Neuronal stem cell (in vitro differentiated cells): ENCODE data around the gene DHX34.

Source experiments
- DNase-seq: peaks from one replicate; pipeline ENCODE4 v3.0.0-alpha.2; 2013; ENCODE audit warnings: low spot score
- H2AFZ ChIP-seq: one replicate; pipeline ENCODE4 v1.6.1; 2013; ENCODE audit warnings: mild to moderate bottlenecking, low read length, inconsistent platforms
- H2AK5ac ChIP-seq: 2 replicates; pipeline ENCODE4 v1.6.1; 2013; ENCODE audit warnings: low read depth, mild to moderate bottlenecking, inconsistent platforms, low read length, moderate library complexity, mixed read lengths
- H2BK120ac ChIP-seq: 2 replicates; pipeline ENCODE4 v1.6.1; 2013; ENCODE audit warnings: low read depth, mild to moderate bottlenecking, inconsistent platforms, low read length, moderate library complexity, mixed read lengths
- H2BK12ac ChIP-seq: one replicate; pipeline ENCODE4 v1.6.1; 2013; ENCODE audit warnings: low read length, inconsistent platforms
- H2BK15ac ChIP-seq: 2 replicates; pipeline ENCODE4 v1.6.1; 2013; ENCODE audit warnings: mild to moderate bottlenecking, low read length, inconsistent platforms, mixed read lengths
- H2BK5ac ChIP-seq: one replicate; pipeline ENCODE4 v1.6.1; 2013; ENCODE audit warnings: inconsistent platforms, mild to moderate bottlenecking, low read length, moderate library complexity
- H3K14ac ChIP-seq: one replicate; pipeline ENCODE4 v1.6.1; 2013; ENCODE audit warnings: low read length, inconsistent platforms
- H3K18ac ChIP-seq: 2 replicates; pipeline ENCODE4 v1.6.1; 2013; ENCODE audit warnings: low read length, inconsistent platforms
- H3K23ac ChIP-seq: 2 replicates; pipeline ENCODE4 v1.6.1; 2013; ENCODE audit warnings: low read depth, mild to moderate bottlenecking, mixed read lengths, low read length, inconsistent platforms; ENCODE audit not compliant: poor library complexity
- H3K27ac ChIP-seq: replicated peaks from 3 replicates; pipeline ENCODE4 v1.5.1; 2013; ENCODE audit warnings: low read length, inconsistent platforms
- H3K27me3 ChIP-seq, 3 experiments: 2 replicates each; pipeline ENCODE4 v1.6.1; 2013; ENCODE audit warnings: low read length in 3 of 3, mild to moderate bottlenecking in 2 of 3, inconsistent platforms in 1 of 3, low read depth in 1 of 3, mixed read lengths in 1 of 3, moderate library complexity in 1 of 3; ENCODE audit not compliant: control insufficient read depth in 3 of 3, insufficient read depth in 3 of 3
- H3K36me3 ChIP-seq, 2 donors: replicated peaks in 1 of 2; 2 replicates each; pipeline ENCODE4 v1.6.1; 2013; ENCODE audit warnings: low read length in 2 of 2; ENCODE audit not compliant: control insufficient read depth in 2 of 2, insufficient read depth in 2 of 2
- H3K4ac ChIP-seq: 2 replicates; pipeline ENCODE4 v1.6.1; 2013; ENCODE audit warnings: inconsistent platforms, mild to moderate bottlenecking, low read length, moderate library complexity
- H3K4me1 ChIP-seq, 2 donors: 1 replicate in 1 of 2; 2 replicates in 1 of 2; pipeline ENCODE4 v1.6.1; 2013; ENCODE audit warnings: low read length in 2 of 2, low read depth in 1 of 2; ENCODE audit not compliant: control insufficient read depth in 2 of 2, insufficient read depth in 1 of 2
- H3K4me2 ChIP-seq: one replicate; pipeline ENCODE4 v1.6.1; 2013; ENCODE audit warnings: mild to moderate bottlenecking, low read length, inconsistent platforms; ENCODE audit not compliant: insufficient read depth, poor library complexity, severe bottlenecking
- H3K4me3 ChIP-seq, 2 donors: 2 replicates each; pipeline ENCODE4 v1.5.1; 2013; ENCODE audit warnings: low read length in 2 of 2, mild to moderate bottlenecking in 2 of 2, inconsistent platforms in 1 of 2, moderate library complexity in 1 of 2
- H3K79me1 ChIP-seq: one replicate; pipeline ENCODE4 v1.6.1; 2013; ENCODE audit warnings: low read depth, mild to moderate bottlenecking, inconsistent platforms, low read length, moderate library complexity
- H3K9ac ChIP-seq: one replicate; pipeline ENCODE4 v1.6.1; 2013; ENCODE audit warnings: mild to moderate bottlenecking, low read depth, low read length, inconsistent platforms; ENCODE audit not compliant: poor library complexity
- H3K9me3 ChIP-seq, 2 donors: replicated peaks in 1 of 2; 2 replicates each; pipeline versions ENCODE3 to v1.6.1; 2013; ENCODE audit warnings: low read length in 2 of 2, mild to moderate bottlenecking in 2 of 2, inconsistent platforms in 1 of 2, low read depth in 1 of 2, mixed read lengths in 1 of 2, moderate library complexity in 1 of 2; ENCODE audit not compliant: control insufficient read depth in 2 of 2, insufficient read depth in 1 of 2
- H4K8ac ChIP-seq: one replicate; pipeline ENCODE4 v1.6.1; 2013; ENCODE audit warnings: low read depth, mild to moderate bottlenecking, inconsistent platforms, low read length, moderate library complexity
- H4K91ac ChIP-seq: one replicate; pipeline ENCODE4 v1.6.1; 2013; ENCODE audit warnings: low read length, low read depth, mild to moderate bottlenecking, inconsistent platforms; ENCODE audit not compliant: poor library complexity
- WGBS, 2 donors: extraction: QIAGEN DNeasy Blood & Tissue Kit; methylation state at CpG; one replicate each; pipeline ENCODE4 v1.1.7; 2013; ENCODE audit warnings: missing lambda C conversion rate in 2 of 2, mixed read lengths in 1 of 2; ENCODE audit not compliant: insufficient read length in 2 of 2, insufficient replicate concordance in 1 of 2; ENCODE audit errors: extremely low coverage in 2 of 2; 5-methylcytosine and 5-hydroxymethylcytosine counted together

Gene DHX34

DNA sequence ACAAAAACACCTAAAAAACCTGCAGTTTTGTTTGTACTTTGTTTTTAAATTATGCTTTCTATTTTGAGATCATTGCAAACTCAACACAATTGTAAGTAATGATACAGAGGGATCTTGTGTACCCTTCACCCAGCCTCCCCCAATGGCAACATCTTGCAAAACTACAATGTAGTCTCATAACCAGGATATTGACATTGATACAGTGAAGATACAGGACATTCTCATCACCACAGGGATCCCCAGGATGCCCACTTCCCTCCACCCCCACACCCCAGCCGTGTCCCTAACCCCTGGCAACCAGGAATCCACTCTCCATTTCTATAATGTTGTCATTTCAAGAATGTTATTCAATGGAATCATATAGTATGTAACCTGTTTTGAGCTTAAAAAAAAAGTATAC is 27.5 kb upstream of the DHX34 start:
- Histone ChIP-seq H4K91ac (no peak overlapping the region), H3K14ac (no peak overlapping the region), H3K4me1 (no peaks in the 10 kb centered on the region), H3K36me3 (no peaks in the 10 kb centered on the region), H2BK12ac (no peak overlapping the region), H3K9me3 (no peaks in the 10 kb centered on the region), H2AFZ (no peak overlapping the region), H3K23ac (no peak overlapping the region), H3K27me3 (peaks cover 0 to 10% (median 0%) of the 10 kb centered on the region in 3 experiments), H3K4me2 (no peak overlapping the region), H3K4me3 (no peak overlapping the region), H2AK5ac (no peak overlapping the region), H3K9ac (no peak overlapping the region), H2BK5ac (no peak overlapping the region), H4K8ac (no peak overlapping the region), H3K27ac (no peak overlapping the region), H2BK15ac (no peak overlapping the region), H2BK120ac (no peak overlapping the region), H3K4ac (no peak overlapping the region), H3K79me1 (no peaks in the 10 kb centered on the region), H3K18ac (no peak overlapping the region)
- no CpG with 5 or more reads among the region's 1 CpG for WGBS, 2 donors
- DNase-seq = no peak

- no peak for DNase-seq
- H3K4ac ChIP-seq = no peak overlapping the region
- no peaks in the 10 kb centered on the region for H3K79me1 ChIP-seq
- H3K27me3 ChIP-seq = peaks cover 0 to 10% (median 0%) of the 10 kb centered on the region in 3 experiments
- H4K8ac ChIP-seq = no peak overlapping the region
- no peaks in the 10 kb centered on the region for H3K9me3 ChIP-seq
- no peak overlapping the region for H3K18ac ChIP-seq
- H2BK15ac ChIP-seq = no peak overlapping the region
- H2AK5ac ChIP-seq = no peak overlapping the region
- H3K27ac ChIP-seq = no peak overlapping the region
- H3K23ac ChIP-seq = no peak overlapping the region
- H2BK120ac ChIP-seq = no peak overlapping the region
- no peak overlapping the region for H2AFZ ChIP-seq
- no peak overlapping the region for H4K91ac ChIP-seq
- no peak overlapping the region for H3K4me3 ChIP-seq
- H3K36me3 ChIP-seq = no peaks in the 10 kb centered on the region
- no peaks in the 10 kb centered on the region for H3K4me1 ChIP-seq
- no peak overlapping the region for H3K4me2 ChIP-seq
- no peak overlapping the region for H3K9ac ChIP-seq
- no peak overlapping the region for H3K14ac ChIP-seq
- H2BK12ac ChIP-seq = no peak overlapping the region
- 100% methylated on average over 1 of the region's 2 CpGs; no CpG with 5 or more reads in 1 of the 2 donors for WGBS, 2 donors
- no peak overlapping the region for H2BK5ac ChIP-seq
Measured at GRCh38 chr19:47322058-47322457, 27.1 kb upstream of the DHX34 start.

GRCh38 chr19:47323409-47323808 is 25.7 kb upstream of the DHX34 start:
- H3K4ac ChIP-seq = no peak overlapping the region

DNA sequence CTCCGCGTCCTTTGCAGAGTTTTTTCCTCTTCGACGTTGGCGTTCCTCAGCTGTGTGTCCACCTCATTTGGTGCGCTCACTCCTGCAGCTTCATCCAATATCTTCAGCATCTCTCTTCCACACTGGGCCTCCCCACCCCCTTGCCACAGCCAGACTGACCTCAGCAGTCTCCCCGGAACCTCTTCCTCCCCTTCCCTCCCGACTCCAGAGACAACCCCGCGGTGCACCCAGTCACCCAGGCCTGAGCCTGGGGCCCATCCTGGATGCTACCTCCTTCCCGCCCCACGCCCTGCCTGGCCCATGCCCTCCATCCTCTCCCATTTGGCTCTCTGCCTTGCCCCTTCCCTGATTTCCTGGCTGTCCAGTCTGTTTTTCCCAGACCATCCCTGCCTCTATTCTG is 25.2 kb upstream of the DHX34 start:
- H3K4me3 ChIP-seq = no peak overlapping the region
- H4K8ac ChIP-seq = no peak overlapping the region
- no peaks in the 10 kb centered on the region for H3K36me3 ChIP-seq
- no peak overlapping the region for H3K27ac ChIP-seq
- no peaks in the 10 kb centered on the region for H3K4me1 ChIP-seq
- H2BK12ac ChIP-seq = no peak overlapping the region
- H3K79me1 ChIP-seq = no peaks in the 10 kb centered on the region
- H3K23ac ChIP-seq = no peak overlapping the region
- no peak overlapping the region for H3K9ac ChIP-seq
- H3K18ac ChIP-seq = no peak overlapping the region
- no peak overlapping the region for H2BK120ac ChIP-seq
- H3K9me3 ChIP-seq = no peaks in the 10 kb centered on the region
- peak overlapping the region; percentile 6 for H2BK15ac ChIP-seq
- DNase-seq = no peak
- H3K27me3 ChIP-seq = peaks cover 0 to 10% (median 0%) of the 10 kb centered on the region in 3 experiments
- WGBS, 2 donors = no CpG with 5 or more reads among the region's 12 CpGs
- H2AFZ ChIP-seq = no peak overlapping the region
- H2BK5ac ChIP-seq = no peak overlapping the region
- H3K4ac ChIP-seq = no peak overlapping the region
- H4K91ac ChIP-seq = no peak overlapping the region
- no peak overlapping the region for H3K4me2 ChIP-seq
- no peak overlapping the region for H2AK5ac ChIP-seq
- no peak overlapping the region for H3K14ac ChIP-seq

More at GRCh38 chr19:47323409-47323808, 25.7 kb upstream of the DHX34 start:
- no peak overlapping the region for H3K27ac ChIP-seq
- H3K18ac ChIP-seq = no peak overlapping the region
- no peak overlapping the region for H2BK5ac ChIP-seq
- H3K23ac ChIP-seq = no peak overlapping the region
- H2BK120ac ChIP-seq = no peak overlapping the region
- no peaks in the 10 kb centered on the region for H3K4me1 ChIP-seq
- H2AFZ ChIP-seq = no peak overlapping the region
- H3K9me3 ChIP-seq = no peaks in the 10 kb centered on the region
- no peak overlapping the region for H4K91ac ChIP-seq
- no peak overlapping the region for H4K8ac ChIP-seq
- no peak overlapping the region for H3K14ac ChIP-seq
- WGBS, 2 donors = no CpG with 5 or more reads among the region's 8 CpGs
- no peak overlapping the region for H2AK5ac ChIP-seq
- H2BK12ac ChIP-seq = no peak overlapping the region
- H3K4me2 ChIP-seq = no peak overlapping the region
- no peaks in the 10 kb centered on the region for H3K36me3 ChIP-seq
- H2BK15ac ChIP-seq = no peak overlapping the region
- H3K9ac ChIP-seq = no peak overlapping the region
- peaks cover 0 to 10% (median 0%) of the 10 kb centered on the region in 3 experiments for H3K27me3 ChIP-seq
- no peak overlapping the region for H3K4me3 ChIP-seq
- no peak for DNase-seq
- H3K79me1 ChIP-seq = no peaks in the 10 kb centered on the region
